ENCODE results near the gene GBP7.
"Not testable (repeated sequence)": the region's sequence is repeated elsewhere in the genome, so short reads cannot be mapped to it uniquely, and the experiment has no call there.

The GBP7 gene, protein sequence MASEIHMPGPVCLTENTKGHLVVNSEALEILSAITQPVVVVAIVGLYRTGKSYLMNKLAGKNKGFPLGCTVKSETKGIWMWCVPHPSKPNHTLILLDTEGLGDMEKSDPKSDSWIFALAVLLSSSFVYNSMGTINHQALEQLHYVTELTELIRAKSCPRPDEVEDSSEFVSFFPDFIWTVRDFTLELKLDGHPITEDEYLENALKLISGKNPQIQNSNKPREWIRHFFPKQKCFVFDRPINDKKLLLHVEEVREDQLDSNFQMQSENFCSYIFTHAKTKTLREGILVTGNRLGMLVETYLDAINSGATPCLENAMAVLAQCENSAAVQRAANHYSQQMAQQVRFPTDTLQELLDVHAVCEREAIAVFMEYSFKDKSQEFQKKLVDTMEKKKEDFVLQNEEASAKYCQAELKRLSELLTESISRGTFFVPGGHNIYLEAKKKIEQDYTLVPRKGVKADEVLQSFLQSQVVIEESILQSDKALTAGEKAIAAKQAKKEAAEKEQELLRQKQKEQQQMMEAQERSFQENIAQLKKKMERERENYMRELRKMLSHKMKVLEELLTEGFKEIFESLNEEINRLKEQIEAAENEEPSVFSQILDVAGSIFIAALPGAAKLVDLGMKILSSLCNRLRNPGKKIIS

DNA sequence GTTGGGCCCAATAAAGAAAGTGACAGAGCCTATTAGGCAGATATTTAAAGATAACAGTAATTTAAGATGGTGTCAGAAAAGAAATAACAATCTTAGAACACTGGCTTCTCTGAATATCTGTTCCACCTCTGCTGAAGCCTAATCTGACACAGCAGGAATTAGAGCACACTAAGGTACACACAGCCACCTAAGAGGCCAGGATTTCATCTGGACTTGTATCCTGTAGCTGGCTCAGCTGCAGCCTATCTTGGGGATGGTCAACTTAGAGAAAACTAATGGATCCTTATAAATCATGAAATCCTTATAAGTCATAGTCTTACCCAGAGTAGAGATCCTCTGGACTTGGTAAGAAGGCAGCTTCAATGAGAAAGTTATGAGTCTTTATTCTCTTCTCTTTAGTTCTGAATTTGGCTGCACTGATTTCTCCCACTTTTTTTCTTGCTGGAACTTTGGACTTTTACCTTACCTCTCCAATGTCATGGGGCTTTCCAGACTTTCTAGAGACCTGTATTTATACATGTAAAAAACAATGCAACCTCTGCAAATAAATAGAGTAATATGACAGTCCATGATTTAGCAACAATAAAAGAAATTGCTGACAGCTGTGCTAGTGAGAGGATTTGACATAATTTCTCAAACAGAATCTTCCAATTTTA is at the start of gene GBP7:
GBP7 (minus strand) TSS at position 403 of the 656 bp plus-strand sequence. CDS start 4,068 bp downstream, outside the sequence.
- no peak for DNase-seq

DNA sequence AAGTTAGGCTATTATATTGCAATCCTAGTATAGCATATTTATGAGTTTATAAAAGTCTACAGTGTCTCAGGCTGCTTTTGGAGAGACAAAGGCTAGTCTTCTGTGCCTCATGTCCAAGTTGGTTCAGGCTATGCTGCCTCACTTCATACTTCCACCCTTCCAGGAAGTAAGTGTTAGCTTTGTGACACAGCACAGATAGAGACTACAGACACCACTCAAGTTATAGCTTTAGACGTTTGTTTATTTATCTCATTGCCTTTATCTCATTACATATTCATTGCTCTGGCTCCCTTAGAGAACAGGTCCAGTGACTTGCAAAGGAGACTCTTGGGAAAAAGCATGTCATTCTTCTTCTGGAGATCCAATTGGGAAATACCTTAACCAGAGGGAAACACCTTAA is 45.5 kb upstream of the GBP7 start:
- no peak for DNase-seq

DNA sequence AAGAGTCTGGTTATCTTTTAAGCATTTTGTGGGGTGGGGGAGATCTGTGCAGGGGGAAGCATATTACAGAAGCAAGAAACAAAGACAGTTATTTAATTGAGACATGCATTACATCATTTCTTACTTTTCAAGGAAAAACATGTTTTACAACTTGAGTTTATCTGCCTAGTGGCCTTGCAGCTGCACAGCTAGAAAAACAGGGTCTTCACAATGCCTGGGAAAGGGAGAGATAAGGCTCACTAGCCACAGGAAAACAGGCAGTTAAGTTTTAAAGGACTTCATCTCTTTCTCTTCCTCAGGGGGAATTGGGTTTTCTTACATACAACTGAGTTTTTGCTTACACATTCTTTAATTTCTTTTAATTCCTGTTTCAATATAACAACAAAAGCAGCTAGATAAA is 44.0 kb upstream of the GBP7 start:
- not testable (repeated sequence) for DNase-seq

DNA sequence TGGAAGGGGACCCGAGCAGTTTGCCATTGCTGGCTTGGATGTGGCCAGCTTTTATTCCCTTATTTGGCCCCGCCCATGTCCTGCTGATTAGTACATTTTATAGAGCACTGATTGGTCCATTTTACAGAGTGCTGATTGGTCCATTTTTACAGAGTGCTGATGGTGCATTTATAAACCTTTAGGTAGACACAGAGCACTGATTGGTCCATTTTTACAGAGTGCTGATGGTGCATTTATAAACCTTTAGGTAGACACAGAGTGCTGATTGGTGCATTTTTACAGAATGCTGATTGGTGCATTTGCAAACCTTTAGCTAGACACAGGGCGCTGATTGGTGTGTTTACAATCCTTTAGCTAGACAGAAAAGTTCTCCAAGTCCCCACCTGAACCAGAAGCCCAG is 43.1 kb upstream of the GBP7 start:
- DNase-seq: not testable (repeated sequence)

DNA sequence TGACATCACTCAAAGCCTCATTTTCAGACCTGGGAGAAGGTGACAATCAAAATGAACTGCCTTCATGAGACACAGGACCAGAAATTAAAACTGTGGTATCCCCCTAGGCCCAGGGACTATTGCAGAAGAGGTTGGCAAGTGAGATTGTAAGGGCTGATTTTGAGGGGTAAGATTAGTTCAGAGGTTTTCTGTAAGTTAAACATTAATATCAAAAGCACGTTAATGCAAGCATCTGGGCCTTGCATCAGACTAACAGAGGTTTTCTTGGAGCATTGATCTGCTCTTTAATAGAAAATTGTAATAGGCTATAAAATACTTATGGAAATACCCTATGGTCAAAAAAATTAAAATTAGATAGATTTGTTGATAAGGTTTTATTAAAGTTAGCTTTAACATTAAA is 37.5 kb upstream of the GBP7 start:
- DNase-seq: no peak

DNA sequence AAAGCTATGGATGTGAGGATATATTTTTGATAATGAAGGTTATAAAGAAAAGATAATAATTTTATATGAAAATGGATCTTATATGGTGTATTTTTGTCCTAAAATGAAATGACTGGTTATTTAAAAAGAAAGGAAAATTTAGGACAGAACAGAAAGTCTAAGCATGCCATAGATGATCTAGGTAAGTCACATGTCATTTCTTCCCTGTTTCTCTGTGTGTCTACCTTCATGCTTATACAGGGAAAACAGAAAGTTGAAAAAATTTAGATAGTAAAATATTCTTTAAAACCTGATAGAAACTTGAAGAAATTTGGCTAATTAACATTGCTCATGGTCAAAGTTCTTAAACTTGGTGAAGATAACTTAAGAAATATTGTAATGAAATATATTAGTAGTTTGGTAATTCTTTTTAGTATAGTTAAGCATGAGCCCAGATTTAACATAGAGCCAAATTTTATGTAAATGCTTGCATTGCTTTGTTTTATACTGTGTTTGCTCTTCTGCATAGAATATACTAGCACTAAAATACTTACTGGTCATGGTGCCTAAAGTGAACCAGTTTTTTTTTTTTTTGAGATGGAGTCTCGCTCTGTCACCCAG is 35.3 kb upstream of the GBP7 start:
- DNase-seq: no peak

DNA sequence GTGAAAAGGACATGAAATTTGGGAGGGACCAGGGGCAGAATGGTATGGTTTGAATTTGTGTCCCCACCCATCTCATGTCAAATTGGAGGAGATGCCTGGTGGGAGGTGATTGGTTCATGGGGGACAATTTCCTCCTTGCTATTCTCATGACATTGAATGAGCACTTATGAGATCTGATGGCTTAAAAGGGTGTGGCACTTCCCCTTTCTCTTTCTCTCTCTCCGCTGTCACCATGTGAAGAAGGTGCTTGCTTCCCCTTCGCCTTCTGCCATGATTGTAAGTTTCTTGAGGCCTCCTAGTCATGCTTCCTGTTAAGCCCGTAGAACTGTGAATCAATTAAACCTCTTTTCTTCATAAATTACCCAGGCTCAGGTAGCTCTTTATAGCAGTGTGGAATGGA is 30.6 kb upstream of the GBP7 start:
- DNase-seq: no peak

DNA sequence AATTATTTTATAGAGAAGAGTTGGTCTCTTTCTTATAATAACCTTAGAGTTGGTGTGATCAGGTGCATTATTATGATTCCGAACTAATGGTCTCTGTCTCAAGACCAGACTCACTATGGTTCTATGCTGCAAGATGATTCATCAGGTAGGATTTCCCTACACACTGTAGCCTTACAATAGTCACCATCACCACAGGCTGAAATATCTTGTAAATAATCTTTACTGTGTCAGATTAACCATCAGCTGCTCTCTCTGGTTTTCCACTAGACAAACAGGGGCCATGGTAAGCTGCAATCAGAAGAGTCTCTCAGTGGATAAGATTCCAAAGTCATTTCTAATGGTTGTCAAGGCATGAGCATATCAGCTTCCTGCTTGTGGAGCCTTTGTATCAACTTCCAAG is 27.4 kb upstream of the GBP7 start:
- no peak for DNase-seq

DNA sequence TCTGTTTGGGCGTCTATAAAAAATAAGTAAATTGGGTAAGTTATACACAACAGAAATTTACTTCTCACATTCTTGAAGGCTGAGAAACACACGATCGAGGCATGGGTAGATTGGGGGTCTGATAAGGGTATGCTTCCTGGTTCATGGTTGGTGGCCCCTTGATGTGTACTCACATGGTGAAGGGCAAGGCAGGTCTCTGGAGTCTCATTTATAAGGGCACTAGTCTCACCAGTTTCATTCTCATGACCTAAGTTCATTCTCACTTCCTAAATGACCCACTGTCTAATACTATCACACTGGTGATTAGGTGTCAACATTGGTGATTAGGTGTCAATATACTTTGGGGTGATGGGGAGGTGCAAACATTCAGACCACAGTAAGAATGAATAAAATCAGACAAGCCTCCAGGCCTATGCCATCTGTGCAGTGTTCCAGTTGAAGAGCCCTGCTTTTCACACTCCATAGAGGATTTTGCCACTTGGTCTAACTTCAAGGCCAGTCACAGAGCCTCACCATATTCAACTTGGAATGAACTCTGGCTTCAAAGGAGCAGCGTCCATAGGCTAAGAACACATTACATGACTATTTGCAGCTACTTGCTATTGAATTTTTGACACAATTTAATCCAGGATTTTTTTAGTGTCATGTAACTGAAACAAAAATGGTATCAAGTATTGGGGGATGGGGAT is 25.4 kb upstream of the GBP7 start:
- no peak for DNase-seq

DNA sequence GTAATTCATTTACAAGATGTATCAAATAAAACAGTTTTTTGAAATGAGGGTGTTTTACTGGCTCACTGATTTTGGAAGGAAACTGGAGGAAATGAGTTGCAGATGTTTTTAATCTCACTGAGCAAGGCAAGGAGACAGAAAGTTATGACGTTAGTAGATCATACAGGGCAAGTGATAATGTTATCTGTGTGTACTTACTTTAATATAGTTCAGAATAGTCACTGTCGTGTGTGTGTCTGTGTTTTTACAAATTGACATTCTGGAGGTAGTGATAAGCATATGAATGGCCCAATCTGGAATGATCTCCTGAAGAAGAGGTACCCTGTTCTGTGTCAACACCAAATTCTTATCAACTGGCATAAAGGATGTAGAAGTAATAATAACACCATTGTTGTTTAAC is 24.9 kb upstream of the GBP7 start:
- no peak for DNase-seq

DNA sequence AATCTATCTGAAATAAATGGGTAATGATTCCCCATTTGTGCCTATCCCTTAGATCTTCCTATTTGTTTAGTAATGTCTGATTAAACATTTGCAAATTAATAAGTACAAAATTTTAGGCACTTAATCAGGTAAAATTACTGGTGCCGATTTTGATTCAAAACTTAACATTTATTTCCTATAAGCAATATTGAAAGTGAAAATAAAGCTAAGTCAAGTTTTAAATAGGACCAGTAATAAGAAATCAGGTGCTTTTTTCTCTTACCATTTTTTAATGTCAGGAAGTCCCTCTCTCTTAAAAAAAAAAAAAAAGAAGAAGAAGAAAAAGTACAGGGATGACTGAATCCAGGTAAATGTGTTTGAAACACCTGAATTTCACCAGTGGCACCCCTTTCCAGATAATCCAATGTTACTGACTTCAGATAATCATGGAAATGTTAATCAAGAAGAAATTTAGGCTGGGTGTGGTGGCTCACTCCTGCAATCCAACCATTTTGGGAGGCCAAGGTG is 23.8 kb upstream of the GBP7 start:
- DNase-seq: no peak

DNA sequence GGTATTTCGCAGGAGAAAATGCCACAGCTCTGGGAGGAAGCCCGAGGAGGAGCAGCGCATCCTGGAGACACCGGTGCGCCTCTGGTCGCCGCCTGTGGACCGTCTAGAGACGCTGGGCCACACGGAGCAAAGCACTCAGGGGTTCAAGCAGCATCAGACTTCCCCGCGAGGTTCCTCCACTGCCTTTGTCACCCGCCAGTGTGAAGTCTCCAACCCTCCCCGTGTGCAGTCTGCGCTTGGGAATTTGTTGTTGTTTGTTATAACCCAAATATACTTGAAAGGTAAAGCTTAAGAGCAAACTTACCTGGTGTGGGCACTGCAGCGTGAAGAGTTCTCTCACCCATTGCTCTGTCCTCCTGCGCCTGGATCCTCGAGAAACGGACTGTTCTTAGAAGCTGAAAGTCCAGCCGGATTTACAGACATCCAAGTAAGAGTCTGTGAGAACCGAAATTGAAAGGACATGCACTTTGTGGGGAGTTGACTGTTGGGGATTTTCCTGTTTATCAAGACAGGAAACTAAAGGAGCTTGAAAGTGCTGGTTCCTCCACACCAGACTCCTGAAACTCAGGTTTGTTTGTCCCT is 22.8 kb upstream of the GBP7 start, which contains the start of gene GBP4:
GBP4 (minus strand) TSS at position 452 of the 582 bp plus-strand sequence; CDS start at position 344, 108 bp downstream.
- no peak for DNase-seq

DNA sequence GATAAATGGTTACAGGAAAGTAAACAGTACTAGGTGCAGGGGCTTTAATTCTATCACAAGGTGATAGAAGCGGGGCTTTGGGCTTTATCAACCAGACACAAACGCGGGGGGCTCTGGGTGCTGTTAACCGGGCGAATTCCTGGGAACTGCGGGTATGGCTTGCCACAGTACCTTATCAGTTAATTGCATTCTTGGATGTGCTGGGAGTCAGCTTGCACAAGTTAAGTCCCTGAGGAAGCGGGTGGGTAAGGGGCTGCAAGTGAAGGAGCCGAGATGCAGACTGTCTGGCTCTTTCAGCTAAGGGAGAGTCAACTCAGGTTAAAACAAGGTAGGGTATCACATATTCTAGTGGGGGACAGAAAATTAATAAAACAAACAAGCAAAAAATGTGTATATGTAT is 22.3 kb upstream of the GBP7 start:
- no peak for DNase-seq

DNA sequence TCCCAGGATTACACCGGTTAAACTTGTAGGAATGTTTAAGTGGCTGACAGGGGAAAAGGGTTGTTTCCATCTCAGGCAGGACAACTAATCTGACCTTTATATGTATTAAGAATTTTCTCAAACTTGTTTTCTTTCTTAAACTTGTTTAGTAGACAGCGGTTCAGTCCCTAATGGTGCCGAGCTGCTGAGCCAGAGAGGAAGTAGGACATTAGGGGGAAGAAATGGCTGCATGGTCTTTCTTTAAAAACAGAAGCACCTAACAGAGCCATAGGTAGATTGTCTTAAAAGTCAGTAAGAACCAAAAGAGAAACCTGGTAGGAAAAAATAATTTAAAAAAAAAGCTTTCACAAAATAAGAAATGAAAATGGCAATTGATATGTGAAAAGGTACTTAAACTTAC is 19.7 kb upstream of the GBP7 start:
- DNase-seq: no peak

DNA sequence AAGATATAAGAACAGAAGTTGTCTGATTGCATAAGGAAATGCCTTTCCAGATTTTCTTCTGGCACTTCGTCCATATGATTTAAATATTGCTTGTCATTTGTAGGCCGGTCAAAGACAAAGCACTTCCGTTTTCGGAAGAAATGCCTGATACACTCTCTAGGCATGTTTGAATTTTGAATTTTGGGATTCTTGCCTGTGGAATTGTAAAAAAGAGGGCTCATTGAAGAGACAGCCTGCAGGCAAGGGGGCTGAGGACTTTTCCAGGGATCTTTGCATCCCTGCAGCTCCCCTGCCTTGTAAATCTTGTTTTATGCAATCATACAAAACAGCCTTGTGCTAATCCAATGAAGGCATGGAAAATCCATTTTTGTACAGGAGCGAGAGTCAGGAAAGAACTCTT is 15.5 kb upstream of the GBP7 start:
- no peak for DNase-seq

DNA sequence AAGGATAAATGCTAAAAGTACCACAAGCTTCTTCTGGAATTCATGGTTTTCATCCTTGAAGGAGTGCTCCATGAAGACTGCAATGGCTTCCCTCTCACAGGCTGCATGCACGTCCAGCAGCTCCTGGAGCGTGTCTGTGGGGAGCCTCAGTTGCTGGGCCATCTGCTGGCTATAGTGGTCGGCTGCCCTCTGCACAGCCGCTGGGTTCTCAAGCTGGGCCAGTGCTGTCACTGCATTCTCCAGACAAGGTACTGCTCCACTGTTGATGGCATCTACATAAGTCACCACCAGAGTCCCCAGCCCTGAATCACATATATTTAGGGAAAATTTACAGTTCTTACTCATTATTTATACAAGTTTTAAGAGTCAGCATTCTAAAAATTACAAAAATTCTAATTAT is 14.2 kb upstream of the GBP7 start:
- no peak for DNase-seq

DNA sequence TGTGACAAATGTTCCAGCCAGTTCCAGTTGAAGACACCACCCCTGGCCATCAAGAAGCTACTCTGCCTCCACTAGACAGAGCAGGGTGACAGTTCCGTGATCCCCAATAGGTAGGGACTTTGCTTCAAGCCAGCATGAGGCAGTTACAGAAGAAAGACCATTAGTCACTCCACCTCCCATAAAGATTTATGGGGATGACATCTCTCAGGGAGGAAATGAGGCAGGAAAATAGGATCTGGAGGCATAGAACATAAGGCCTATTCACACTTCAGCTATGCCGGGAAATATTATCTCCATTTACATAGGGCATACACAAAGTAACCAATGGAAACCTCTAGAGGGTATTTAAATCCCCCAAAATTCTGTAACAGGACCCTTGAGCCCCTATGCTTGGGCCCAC is 3.5 kb upstream of the GBP7 start:
- DNase-seq: no peak

DNA sequence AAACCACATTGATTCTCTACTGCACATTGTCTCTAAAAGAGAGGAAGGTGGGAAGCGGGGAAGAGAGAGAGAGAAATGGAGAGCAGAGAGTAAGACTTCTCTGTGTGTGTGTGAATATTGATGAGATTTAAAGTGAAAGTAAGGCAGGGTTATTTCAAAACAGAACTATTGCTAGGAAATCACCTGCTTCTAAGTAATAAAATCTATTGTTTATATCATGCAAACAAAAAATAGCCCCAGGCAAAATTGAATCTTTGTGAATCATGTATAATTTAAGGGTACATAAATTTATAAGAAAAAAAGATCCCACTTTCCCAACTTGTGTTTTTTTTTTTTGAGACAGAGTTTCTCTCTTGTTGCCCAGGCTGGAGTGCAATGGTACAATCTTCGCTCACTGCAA is 1.2 kb upstream of the GBP7 start:
- DNase-seq: no peak

DNA sequence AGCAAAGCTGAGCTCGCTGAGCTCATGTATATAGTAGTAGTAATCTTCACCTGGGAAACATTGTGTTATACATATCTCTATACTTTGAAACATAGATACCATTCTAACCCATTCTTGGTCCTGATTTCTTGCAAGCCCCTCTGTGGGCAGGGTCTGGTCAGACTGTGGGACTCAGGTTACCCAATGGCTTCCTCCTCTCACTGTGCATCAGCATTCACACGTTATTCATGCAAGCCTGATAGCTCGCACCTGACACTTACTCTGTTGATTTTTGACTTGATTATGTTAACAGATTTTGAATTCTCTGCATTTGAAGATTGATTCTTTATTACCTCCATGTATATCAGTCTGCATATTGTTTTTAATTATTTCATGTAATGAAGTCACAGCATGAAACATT is 1.3 kb downstream of the GBP7 start:
- DNase-seq: no peak

DNA sequence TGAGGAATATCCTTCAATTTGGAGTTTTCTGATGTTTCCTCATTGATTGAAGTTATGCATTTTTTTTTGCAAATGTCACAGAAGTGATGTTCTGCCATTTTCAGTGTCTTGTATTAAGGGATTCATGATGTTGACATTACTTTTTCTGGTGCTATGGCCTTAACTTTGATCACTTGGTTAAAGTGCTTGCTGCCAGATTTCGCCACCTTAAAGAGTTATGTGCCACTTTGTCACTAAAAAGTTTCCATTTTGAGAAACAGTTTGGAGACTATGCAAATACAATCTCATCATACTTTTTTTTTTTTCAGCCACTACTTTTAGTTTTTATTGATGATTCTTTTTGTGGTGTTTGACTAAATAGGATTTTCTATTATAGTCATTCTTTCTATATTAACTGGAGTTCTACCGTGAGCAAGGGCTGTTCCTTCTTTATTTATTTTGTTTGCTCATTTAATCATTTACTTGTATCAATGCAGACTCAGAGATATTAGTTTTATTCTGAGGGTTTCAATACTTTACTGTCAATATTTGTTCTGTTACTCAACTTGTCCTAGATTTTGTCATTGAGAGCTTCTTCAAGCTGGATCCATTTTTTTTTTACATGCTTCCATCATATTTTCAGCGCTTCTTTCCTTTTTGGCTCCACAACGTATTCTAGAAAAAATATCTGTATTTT is 3.2 kb downstream of the GBP7 start:
- DNase-seq: no peak

DNA sequence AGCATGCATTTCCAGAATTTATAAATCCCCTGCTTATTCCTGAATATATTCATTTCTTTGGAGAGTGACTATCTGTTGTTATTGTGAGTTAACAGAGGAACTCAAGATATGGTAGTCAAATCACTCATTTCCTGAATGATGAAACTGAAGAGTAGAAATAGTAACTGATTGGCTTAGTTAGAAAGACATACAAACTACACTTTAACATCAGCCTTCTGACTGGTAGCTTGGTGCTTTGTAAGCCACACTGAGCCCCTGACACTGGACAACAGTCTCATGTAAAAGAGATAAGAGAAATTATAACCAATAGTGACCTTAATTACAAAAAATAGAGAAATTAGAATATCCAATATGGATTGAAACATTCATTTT is 4.8 kb downstream of the GBP7 start:
- DNase-seq: no peak
